Measurements from ENCODE around the gene ZNF76. TPM values are rescaled to one million over a fixed set of nuclear protein-coding genes. Genes with fewer than 3 reads are reported as not detected.
A peak's percentile ranks its signal among the peaks of the same experiment; 100 is the strongest.

ZNF76 gene
- total and polyA plus RNA-seq, 2 donors (not counting 3 experiments of a cell fraction or from before 2014, with no cell fraction given) = 27.9 to 34.6 TPM

- TF ChIP-seq FOS (IDR thresholded peaks at IDR 0.05; ENCODE audit: borderline replicate concordance, insufficient read depth, low read length) = no peak
- no peak for TF ChIP-seq JUN (IDR thresholded peaks at IDR 0.05; ENCODE audit: borderline replicate concordance, insufficient read depth, insufficient read length, low read depth)
- no peak for TF ChIP-seq POLR2AphosphoS5 (IDR thresholded peaks at IDR 0.05; ENCODE audit: insufficient read depth, low read depth, low read length)
- TF ChIP-seq POLR2A (IDR thresholded peaks at IDR 0.05; ENCODE audit: low read depth, low read length) = no peak
- no peak for TF ChIP-seq GATA2 (IDR thresholded peaks at IDR 0.05; ENCODE audit: insufficient read depth, insufficient read length, low read depth, low read length)
- TF ChIP-seq CTCF (IDR thresholded peaks at IDR 0.05; ENCODE audit: extremely low read depth in 1 of 2, insufficient read depth in 1 of 2, low read depth in 1 of 2, low read length in 2 of 2) = no peak
- no peak for TF ChIP-seq EZH2 (IDR thresholded peaks at IDR 0.05; ENCODE audit: borderline replicate concordance, low read depth, low read length, severe bottlenecking)
- no peak for TF ChIP-seq MYC (IDR thresholded peaks at IDR 0.05; ENCODE audit: low read depth, low read length)
- dilution Hi-C loops (cut with MboI; ENCODE audit: extremely low pct_ligation_motif_present, low sequenced_read_pairs) = no loop called here
- Histone ChIP-seq H3K27me3 (ENCODE audit: control insufficient read depth in 2 of 2, insufficient read depth in 2 of 2, low read length in 2 of 2) (no peaks in the 10 kb centered on the region), H3K9me1 (replicated peaks; ENCODE audit: control insufficient read depth, extremely low read depth, insufficient read depth, low read length) (no peaks in the 10 kb centered on the region), H3K27ac (ENCODE audit: insufficient read depth, low read depth, low read length) (peak overlapping the region; percentile 25), H3K36me3 (ENCODE audit: control insufficient read depth in 2 of 2, extremely low read depth in 1 of 2, insufficient read depth in 2 of 2, low read length in 2 of 2) (no peaks in the 10 kb centered on the region), H4K20me1 (replicated peaks; ENCODE audit: control insufficient read depth, extremely low read depth, insufficient read depth, low read length) (no peaks in the 10 kb centered on the region), H3K4me2 (ENCODE audit: insufficient read depth, low read length) (peak overlapping the region; percentile 68), H3K4me3 (replicated peaks in 1 of 3; ENCODE audit: insufficient read depth in 1 of 3, low read depth in 1 of 3, low read length in 3 of 3) (peak overlapping the region in 2 of 3 experiments; percentile 62 to 63), H3K79me2 (ENCODE audit: control insufficient read depth, insufficient read depth, low read length) (peaks cover 3% of the 10 kb centered on the region), H3K4me1 (ENCODE audit: control insufficient read depth, extremely low read depth, insufficient read depth, low read length) (peaks cover 14% of the 10 kb centered on the region), H2AFZ (ENCODE audit: low read depth, low read length) (no peak overlapping the region), H3K9me3 (replicated peaks; ENCODE audit: control insufficient read depth, insufficient read depth, low read length) (no peaks in the 10 kb centered on the region), H3K9ac (replicated peaks; ENCODE audit: extremely low read depth, insufficient read depth, low read length) (no peak overlapping the region)
- POLR2A ChIA-PET = no interaction called here
- intact Hi-C loops (cut with micrococcal nuclease) = no loop called here
- no TSS peak for BruUV-seq (replicated peaks)
- CTCF ChIA-PET = no interaction called here
- FAIRE-seq (no peak), DNase-seq (ENCODE audit: low read depth, low spot score) (no peak)
Measured at GRCh38 chr6:35260591-35261570, 1.3 kb downstream of the ZNF76 start.
